A549 (cell line): ENCODE results near the gene ANKS1B. TPM values are rescaled to one million over a fixed set of nuclear protein-coding genes. Genes with fewer than 3 reads are reported as not detected.
"Not testable (repeated sequence)": the region's sequence is repeated elsewhere in the genome, so short reads cannot be mapped to it uniquely, and the experiment has no call there.

Experiments
- ATAC-seq, 2 experiments: fragments of 200-7000 bp in 1 of 2; fragments of >200 bp in 1 of 2; cut with Nextera tagmentation in 1 of 2; cut with Tn5 transposase in 1 of 2; 3 replicates each; pipeline versions ENCODE4 v1.8.0 to v1.9.1; 2018 to 2020; ENCODE audit warnings: mild to moderate bottlenecking in 1 of 2, moderate library complexity in 1 of 2
- CTCF ChIA-PET: fragments of 300-600 bp; sonication (Branson Sonifier 250); formaldehyde crosslinking; extraction: SDS; loops from one replicate; lab custom pipeline; 2021; ENCODE audit warnings: antibody characterized with exemption, inconsistent platforms; lab: Yijun Ruan, JAX
- POLR2A ChIA-PET: fragments of 350-600 bp; formaldehyde crosslinking; extraction: SDS; loops from one replicate; lab custom pipeline; 2021; ENCODE audit warnings: antibody characterized with exemption, inconsistent platforms; lab: Yijun Ruan, JAX
- DNase-seq, 2 experiments: peaks; one replicate each; pipeline versions ENCODE4 v3.0.0 to v3.0.0-alpha.2; 2011 to 2016; ENCODE audit warnings: low read depth in 1 of 2, low spot score in 1 of 2
- FAIRE-seq: peaks from 2 replicates; lab custom pipeline; 2011; peaks lifted over from hg19 to GRCh38; lab: Jason Lieb, UNC
- H3K27ac ChIP-seq, 2 experiments: fragments of >200 bp; sonication (Bioruptor Twin); formaldehyde crosslinking; 3 replicates each; pipeline ENCODE4 v1.5.1; 2016 to 2017
- H3K4me1 ChIP-seq: fragments of >200 bp; sonication (Bioruptor Twin); formaldehyde crosslinking; 3 replicates; pipeline ENCODE4 v1.6.1; 2016
- H3K4me2 ChIP-seq: fragments of >200 bp; sonication (Bioruptor Twin); formaldehyde crosslinking; 3 replicates; pipeline ENCODE4 v1.6.1; 2016
- H3K4me3 ChIP-seq: fragments of >200 bp; sonication (Bioruptor Twin); formaldehyde crosslinking; 3 replicates; pipeline ENCODE4 v1.5.1; 2016
- H3K9me3 ChIP-seq: fragments of >200 bp; sonication (Bioruptor Twin); formaldehyde crosslinking; 3 replicates; pipeline ENCODE4 v1.6.1; 2016
- ATOH8 ChIP-seq: fragments of 250-450 bp; sonication (Bioruptor Pico); IDR thresholded peaks from 2 replicates; pipeline ENCODE4 v1.5.0; 2020; ENCODE audit warnings: low read depth, mild to moderate bottlenecking, moderate library complexity
- BHLHE40 ChIP-seq: IDR thresholded peaks from 2 replicates; pipeline ENCODE4 v1.6.1; 2012; ENCODE audit warnings: low read depth, low read length, inconsistent platforms
- CEBPB ChIP-seq, 2 experiments: fragments of >200 bp in 1 of 2; sonication (Bioruptor Twin) in 1 of 2; formaldehyde crosslinking in 1 of 2; IDR thresholded peaks; 2 replicates each; pipeline ENCODE4 v1.6.1; 2012 to 2016
- CHD4 ChIP-seq: fragments of 200-600 bp; sonication (generic); IDR thresholded peaks from 2 replicates; pipeline ENCODE4 v1.6.1; 2016; ENCODE audit warnings: antibody characterized with exemption, mild to moderate bottlenecking, borderline replicate concordance
- EHF ChIP-seq: fragments of 250-450 bp; sonication (Bioruptor Pico); IDR thresholded peaks from 2 replicates; pipeline ENCODE4 v1.5.0; 2020; ENCODE audit warnings: mild to moderate bottlenecking
- EHMT2 ChIP-seq: fragments of 200-600 bp; sonication (generic); IDR thresholded peaks from 2 replicates; pipeline ENCODE4 v1.6.1; 2016; ENCODE audit warnings: antibody characterized with exemption, low read depth, mild to moderate bottlenecking, moderate library complexity
- FOSL2 ChIP-seq, 2 experiments: fragments of 450-650 bp in 1 of 2; fragments of >200 bp in 1 of 2; sonication (Bioruptor Twin) in 1 of 2; formaldehyde crosslinking; IDR thresholded peaks; 2 replicates each; pipeline versions ENCODE4 v1.5.0 to v1.6.1; 2016 to 2020; ENCODE audit warnings: mild to moderate bottlenecking in 1 of 2, moderate library complexity in 1 of 2
- FOXS1 ChIP-seq: fragments of 250-450 bp; sonication (Bioruptor Pico); IDR thresholded peaks from 2 replicates; pipeline ENCODE4 v1.5.0; 2020; ENCODE audit warnings: mild to moderate bottlenecking, moderate library complexity
- GATA3 ChIP-seq: IDR thresholded peaks from 2 replicates; pipeline ENCODE4 v1.6.1; 2012; ENCODE audit warnings: borderline replicate concordance
- HDAC2 ChIP-seq: fragments of 200-600 bp; sonication (generic); IDR thresholded peaks from 2 replicates; pipeline ENCODE4 v1.6.1; 2016
- HMGXB4 ChIP-seq: fragments of 250-450 bp; sonication (Bioruptor Pico); IDR thresholded peaks from 2 replicates; pipeline ENCODE4 v1.5.0; 2021; ENCODE audit warnings: mild to moderate bottlenecking, moderate library complexity, borderline replicate concordance
- HOXB13 ChIP-seq: fragments of 250-450 bp; sonication (Bioruptor Pico); IDR thresholded peaks from 2 replicates; pipeline ENCODE4 v1.5.0; 2020; ENCODE audit warnings: low read depth, mild to moderate bottlenecking, moderate library complexity
- HOXB5 ChIP-seq: fragments of 250-450 bp; sonication (Bioruptor Pico); IDR thresholded peaks from 2 replicates; pipeline ENCODE4 v1.5.0; 2020; ENCODE audit warnings: mild to moderate bottlenecking, moderate library complexity
- JUN ChIP-seq, 2 experiments: fragments of >200 bp; sonication (Bioruptor Twin); formaldehyde crosslinking; IDR thresholded peaks; 2 replicates in 1 of 2; 3 replicates in 1 of 2; pipeline ENCODE4 v1.6.1; 2016 to 2017
- KDM5A ChIP-seq: fragments of 200-600 bp; sonication (generic); IDR thresholded peaks from 2 replicates; pipeline ENCODE4 v1.6.1; 2016; ENCODE audit warnings: antibody characterized with exemption, mild to moderate bottlenecking
- MYC ChIP-seq: IDR thresholded peaks from 2 replicates; pipeline ENCODE4 v1.6.1; 2012; ENCODE audit warnings: mild to moderate bottlenecking, inconsistent platforms, low read length, improper control_type of control experiment, borderline replicate concordance
- NFE2L2 ChIP-seq: fragments of 150-350 bp; conservative IDR thresholded peaks from 2 replicates; pipeline ENCODE4 v1.6.1; 2014; ENCODE audit warnings: low read length
- PBX3 ChIP-seq: IDR thresholded peaks from 2 replicates; pipeline ENCODE4 v1.6.1; 2012
- POLR2A ChIP-seq: IDR thresholded peaks from 2 replicates; pipeline ENCODE4 v1.6.1; 2012; ENCODE audit warnings: mild to moderate bottlenecking, low read length
- RAD21 ChIP-seq, 2 experiments: fragments of >200 bp in 1 of 2; sonication (Bioruptor Twin) in 1 of 2; formaldehyde crosslinking in 1 of 2; IDR thresholded peaks in 1 of 2; conservative IDR thresholded peaks in 1 of 2; 2 replicates in 1 of 2; 3 replicates in 1 of 2; pipeline ENCODE4 v1.6.1; 2012 to 2018; ENCODE audit warnings: inconsistent platforms in 1 of 2
- RARB ChIP-seq: fragments of 250-450 bp; sonication (Bioruptor Pico); IDR thresholded peaks from 2 replicates; pipeline ENCODE4 v1.8.0; 2021; ENCODE audit warnings: mild to moderate bottlenecking, moderate library complexity
- RCOR1 ChIP-seq: fragments of 150-350 bp; IDR thresholded peaks from 2 replicates; pipeline ENCODE4 v1.6.1; 2014; ENCODE audit warnings: antibody characterized with exemption, low read length, low read depth
- SREBF2 ChIP-seq: fragments of 450-650 bp; IDR thresholded peaks from 2 replicates; pipeline ENCODE4 v1.6.1; 2014; ENCODE audit warnings: mild to moderate bottlenecking, moderate library complexity
- WGBS: methylation state at CpG from one replicate; pipeline ENCODE4 v1.1.6; 2017; ENCODE audit errors: missing lambda C conversion rate; 5-methylcytosine and 5-hydroxymethylcytosine counted together
- polyA plus RNA-seq, 4 experiments: library from polyadenylated mRNA; depleted of rRNA in 3 of 4; stranded (reverse); fragments of >200 nt; fragmentation: RNase III in 1 of 4; extraction: RNeasy Plus Mini Kit Qiagen cat#74134 plus additional on column Dnase treatment in 1 of 4; gene quantifications; 2 replicates in 3 of 4; 3 replicates in 1 of 4; pipeline ENCODE4 v1.2.3, GENCODE V29; 2011 to 2017

Gene ANKS1B
- polyA plus RNA-seq, 2 of the 4 experiments (the other 2 are of a cell fraction) = 1.5 to 2.2 TPM

GRCh38 chr12:99806304-99806703 lies 178.4 kb downstream of the ANKS1B start:
- Histone ChIP-seq H3K4me1 (peaks cover 5% of the 10 kb centered on the region; the same call in 2 of the 3 replicates), H3K4me2 (no peak overlapping the region), H3K27ac (no peak overlapping the region), H3K4me3 (no peak overlapping the region), H3K9me3 (no peaks in the 10 kb centered on the region)
- POLR2A ChIA-PET = no interaction called here
- DNase-seq (no peak), FAIRE-seq (no peak), ATAC-seq (no peak)
- no peak for TF ChIP-seq RCOR1
- TF ChIP-seq POLR2A = no peak
- no peak for TF ChIP-seq KDM5A
- TF ChIP-seq NFE2L2 = no peak
- TF ChIP-seq HDAC2 = no peak
- TF ChIP-seq PBX3 = no peak
- TF ChIP-seq FOXS1 (CRISPR knock-in tag) = no peak
- CTCF ChIA-PET = no interaction called here
- 86% methylated on average over 9 of the region's 9 CpGs for WGBS

GRCh38 chr12:99804715-99805114 lies 180.0 kb downstream of the ANKS1B start:
- ChIA-PET POLR2A (no interaction called here), CTCF (no interaction called here)
- Histone ChIP-seq H3K9me3 (no peaks in the 10 kb centered on the region), H3K4me3 (no peak overlapping the region), H3K4me1 (no peaks in the 10 kb centered on the region), H3K27ac (no peak overlapping the region), H3K4me2 (no peak overlapping the region)
- no peak for DNase-seq
- TF ChIP-seq MYC = no peak
- TF ChIP-seq ATOH8 (CRISPR knock-in tag) = no peak
- TF ChIP-seq EHF (CRISPR knock-in tag) = no peak
- TF ChIP-seq HOXB5 = no peak
- TF ChIP-seq RAD21 (conservative IDR thresholded peaks at IDR 0.05 in 1 of 2, IDR thresholded peaks at IDR 0.05 in 1 of 2) = no peak
- no peak for TF ChIP-seq JUN (IDR thresholded peaks at IDR 0.05)
- no peak for TF ChIP-seq FOSL2 (IDR thresholded peaks at IDR 0.05)
- no peak for TF ChIP-seq FOSL2 (CRISPR knock-in tag; IDR thresholded peaks at IDR 0.05)
- ATAC-seq = no peak
- FAIRE-seq = no peak

GRCh38 chr12:99800605-99801004 lies 184.1 kb downstream of the ANKS1B start:
- Histone ChIP-seq H3K4me2 (no peak overlapping the region), H3K27ac (no peak overlapping the region), H3K4me1 (no peaks in the 10 kb centered on the region), H3K4me3 (no peak overlapping the region)
- POLR2A ChIA-PET = no interaction called here
- no peak for ATAC-seq
- no peak for DNase-seq
- CTCF ChIA-PET = no interaction called here
- no peak for FAIRE-seq
- no peak for TF ChIP-seq CHD4
- TF ChIP-seq CEBPB (IDR thresholded peaks at IDR 0.05) = no peak
- no peak for TF ChIP-seq HOXB13 (CRISPR knock-in tag)
- no peak for TF ChIP-seq RARB (CRISPR knock-in tag)
- no peak for TF ChIP-seq SREBF2
- no peak for TF ChIP-seq BHLHE40
- TF ChIP-seq EHMT2 = no peak
- TF ChIP-seq GATA3 = no peak
- no peak for TF ChIP-seq EHF (CRISPR knock-in tag)
- no peak for TF ChIP-seq HMGXB4 (CRISPR knock-in tag)
- TF ChIP-seq, all 56 proteins: peak for 0
- H3K9me3 ChIP-seq = no peaks in the 10 kb centered on the region
- 63% methylated on average over 2 of the region's 2 CpGs for WGBS

- H3K4me1 ChIP-seq, H3K4me2 ChIP-seq, ATAC-seq, FAIRE-seq, POLR2A ChIA-PET, CTCF ChIA-PET, DNase-seq, H3K9me3 ChIP-seq, H3K27ac ChIP-seq, H3K4me3 ChIP-seq: not testable (repeated sequence)
- 29% methylated on average over 4 of the region's 4 CpGs for WGBS
These were observed 186.8 kb downstream of the ANKS1B start for GRCh38 chr12:99797931-99798330.
